H1 (cell line): ENCODE results near the gene SEZ6L. TPM values are rescaled to one million over a fixed set of nuclear protein-coding genes. Genes with fewer than 3 reads are reported as not detected.

Experiments
- CTCF ChIA-PET: fragments of 300-600 bp; sonication (Branson Sonifier 250); formaldehyde crosslinking; loops from one replicate; lab custom pipeline; 2021; ENCODE audit not compliant: partially characterized antibody; lab: Charles Lee
- POLR2A ChIA-PET: fragments of 300-600 bp; sonication (Branson Sonifier 250); formaldehyde crosslinking; loops from one replicate; lab custom pipeline; 2021; ENCODE audit warnings: inconsistent platforms; ENCODE audit not compliant: partially characterized antibody; lab: Charles Lee
- DNase-seq, 2 experiments: peaks; one replicate each; pipeline versions ENCODE4 v3.0.0 to v3.0.0-alpha.2; 2010 to 2022; ENCODE audit warnings: low spot score in 2 of 2, low read depth in 1 of 2, mixed read lengths in 1 of 2
- FAIRE-seq: peaks from 2 replicates; lab custom pipeline; 2011; peaks lifted over from hg19 to GRCh38; lab: Jason Lieb, UNC
- H2AFZ ChIP-seq: 2 replicates; pipeline ENCODE4 v1.8.1; 2012; ENCODE audit warnings: low read length, inconsistent platforms
- H2AK5ac ChIP-seq: 2 replicates; pipeline ENCODE4 v1.6.1; 2013; ENCODE audit warnings: low read depth, low read length
- H2BK120ac ChIP-seq: replicated peaks from 2 replicates; pipeline ENCODE3; 2013; ENCODE audit warnings: low read depth, low read length, inconsistent platforms
- H2BK12ac ChIP-seq: 2 replicates; pipeline ENCODE4 v1.6.1; 2013; ENCODE audit warnings: low read depth, low read length
- H2BK15ac ChIP-seq: 2 replicates; pipeline ENCODE4 v1.6.1; 2013; ENCODE audit warnings: low read length
- H2BK20ac ChIP-seq: 2 replicates; pipeline ENCODE4 v1.6.1; 2013; ENCODE audit warnings: low read length
- H2BK5ac ChIP-seq: 2 replicates; pipeline ENCODE4 v1.6.1; 2013; ENCODE audit warnings: low read depth, low read length
- H3K14ac ChIP-seq: 2 replicates; pipeline ENCODE4 v1.6.1; 2013; ENCODE audit warnings: inconsistent platforms; ENCODE audit not compliant: insufficient read length
- H3K18ac ChIP-seq: 2 replicates; pipeline ENCODE4 v1.6.1; 2013; ENCODE audit warnings: low read length; ENCODE audit errors: extremely low read depth
- H3K23ac ChIP-seq: 2 replicates; pipeline ENCODE4 v1.6.1; 2013; ENCODE audit warnings: inconsistent platforms; ENCODE audit not compliant: insufficient read length
- H3K23me2 ChIP-seq: 2 replicates; pipeline ENCODE4 v1.6.1; 2013; ENCODE audit warnings: low read depth, low read length
- H3K27ac ChIP-seq: 2 replicates; pipeline ENCODE4 v1.6.1; 2011; ENCODE audit warnings: low read depth, low read length, inconsistent platforms
- H3K27me3 ChIP-seq, 4 experiments: replicated peaks in 1 of 4; 1 replicate in 1 of 4; 2 replicates in 3 of 4; pipeline versions ENCODE4 v1.6.1 to v1.8.1; 2011 to 2013; ENCODE audit warnings: low read length in 3 of 4, mild to moderate bottlenecking in 3 of 4, inconsistent platforms in 2 of 4, mixed read lengths in 2 of 4, moderate library complexity in 1 of 4; ENCODE audit not compliant: control insufficient read depth in 3 of 4, insufficient read depth in 3 of 4; ENCODE audit errors: extremely low read depth in 1 of 4
- H3K36me3 ChIP-seq, 4 experiments: 2 replicates each; pipeline versions ENCODE4 v1.6.1 to v1.8.1; 2011 to 2013; ENCODE audit warnings: mild to moderate bottlenecking in 4 of 4, low read length in 3 of 4, moderate library complexity in 2 of 4, control low read depth in 1 of 4, inconsistent platforms in 1 of 4; ENCODE audit not compliant: insufficient read depth in 4 of 4, control insufficient read depth in 2 of 4
- H3K4ac ChIP-seq: replicated peaks from 2 replicates; pipeline ENCODE3; 2013; ENCODE audit warnings: low read length, low read depth, mixed read lengths, inconsistent platforms; ENCODE audit not compliant: insufficient read length
- H3K4me1 ChIP-seq, 4 experiments: replicated peaks in 1 of 4; 1 replicate in 1 of 4; 2 replicates in 3 of 4; pipeline versions ENCODE4 v1.6.1 to v1.8.1; 2011 to 2013; ENCODE audit warnings: low read length in 3 of 4, inconsistent platforms in 2 of 4, mixed read lengths in 1 of 4; ENCODE audit not compliant: insufficient read depth in 4 of 4, control insufficient read depth in 3 of 4
- H3K4me2 ChIP-seq, 2 experiments: 2 replicates each; pipeline versions ENCODE4 v1.6.1 to v1.8.1; 2011 to 2013; ENCODE audit warnings: low read depth in 2 of 2, low read length in 2 of 2, control low read depth in 1 of 2, inconsistent platforms in 1 of 2, mild to moderate bottlenecking in 1 of 2; ENCODE audit not compliant: insufficient read depth in 1 of 2
- H3K4me3 ChIP-seq, 4 experiments: fragments of 200-600, 300-600 bp in 1 of 4; sonication (generic), shearing (Covaris generic), sonication (Bioruptor Twin) in 1 of 4; 2 replicates each; pipeline versions ENCODE4 v1.5.1 to v1.8.1; 2011 to 2016; ENCODE audit warnings: low read length in 4 of 4, low read depth in 3 of 4, control low read depth in 2 of 4, inconsistent platforms in 2 of 4, mild to moderate bottlenecking in 2 of 4, mixed read lengths in 1 of 4, moderate library complexity in 1 of 4; ENCODE audit not compliant: insufficient read depth in 2 of 4; ENCODE audit errors: extremely low read depth in 1 of 4
- H3K56ac ChIP-seq: replicated peaks from 2 replicates; pipeline ENCODE3; 2013; ENCODE audit warnings: low read depth, mild to moderate bottlenecking, mixed read lengths, low read length, inconsistent platforms; ENCODE audit not compliant: insufficient read length
- H3K79me1 ChIP-seq: 2 replicates; pipeline ENCODE4 v1.6.1; 2013; ENCODE audit warnings: low read depth, low read length, control low read depth
- H3K79me2 ChIP-seq, 2 experiments: 2 replicates each; pipeline versions ENCODE4 v1.6.1 to v1.8.1; 2012 to 2013; ENCODE audit warnings: low read length in 2 of 2, mild to moderate bottlenecking in 2 of 2, inconsistent platforms in 1 of 2; ENCODE audit not compliant: insufficient read depth in 2 of 2, control insufficient read depth in 1 of 2
- H3K9ac ChIP-seq, 4 experiments: replicated peaks in 1 of 4; 1 replicate in 1 of 4; 2 replicates in 3 of 4; pipeline versions ENCODE4 v1.6.1 to v1.8.1; 2011 to 2013; ENCODE audit warnings: low read depth in 3 of 4, low read length in 3 of 4, control low read depth in 2 of 4, mild to moderate bottlenecking in 2 of 4, moderate library complexity in 2 of 4, inconsistent platforms in 1 of 4; ENCODE audit errors: extremely low read depth in 1 of 4
- H3K9me3 ChIP-seq, 2 experiments: 2 replicates each; pipeline versions ENCODE4 v1.6.1 to v1.8.1; 2012 to 2013; ENCODE audit warnings: mild to moderate bottlenecking in 2 of 2, moderate library complexity in 2 of 2, control low read depth in 1 of 2, inconsistent platforms in 1 of 2, low read depth in 1 of 2, low read length in 1 of 2, mixed read lengths in 1 of 2; ENCODE audit not compliant: insufficient read depth in 2 of 2
- H4K20me1 ChIP-seq, 2 experiments: replicated peaks in 1 of 2; 2 replicates each; pipeline versions ENCODE3 to v1.8.1; 2011 to 2013; ENCODE audit warnings: inconsistent platforms in 2 of 2, low read length in 2 of 2, mild to moderate bottlenecking in 1 of 2; ENCODE audit not compliant: insufficient read depth in 2 of 2, control insufficient read depth in 1 of 2
- H4K5ac ChIP-seq: 2 replicates; pipeline ENCODE4 v1.6.1; 2013; ENCODE audit warnings: low read length, low read depth, mixed read lengths, inconsistent platforms; ENCODE audit not compliant: insufficient read length
- H4K8ac ChIP-seq: 2 replicates; pipeline ENCODE4 v1.8.0; 2013; ENCODE audit warnings: mild to moderate bottlenecking, moderate library complexity, low read length, inconsistent platforms; ENCODE audit not compliant: insufficient read depth; ENCODE audit errors: extremely low read depth
- H4K91ac ChIP-seq: replicated peaks from 2 replicates; pipeline ENCODE3; 2013; ENCODE audit warnings: low read length, mixed read lengths, inconsistent platforms; ENCODE audit not compliant: insufficient read length
- CHD2 ChIP-seq: IDR thresholded peaks from 2 replicates; pipeline ENCODE4 v1.6.1; 2012; ENCODE audit warnings: low read length, improper control_type of control experiment
- YY1 ChIP-seq: IDR thresholded peaks from 2 replicates; pipeline ENCODE4 v1.6.1; 2011; ENCODE audit warnings: low read depth, mild to moderate bottlenecking, low read length
- WGBS, 2 experiments: shearing (Covaris generic) in 1 of 2; methylation state at CpG; one replicate each; pipeline versions ENCODE4 v1.1.6 to v1.1.7; 2013 to 2015; ENCODE audit warnings: low lambda C conversion rate in 2 of 2, mixed read lengths in 2 of 2, inconsistent platforms in 1 of 2, low coverage in 1 of 2, missing lambda C conversion rate in 1 of 2; ENCODE audit not compliant: insufficient replicate concordance in 2 of 2, insufficient coverage in 1 of 2, insufficient read length in 1 of 2; ENCODE audit errors: extremely low coverage in 1 of 2, missing lambda C conversion rate in 1 of 2; 5-methylcytosine and 5-hydroxymethylcytosine counted together
- polyA plus RNA-seq, 7 experiments: library from polyadenylated mRNA; depleted of rRNA in 3 of 7; stranded (reverse) in 5 of 7; unstranded in 2 of 7; fragments of >200 nt in 5 of 7; fragments of 200-250 nt in 2 of 7; gene quantifications; 1 replicate in 5 of 7; 2 replicates in 1 of 7; 4 replicates in 1 of 7; pipeline versions ENCODE4 v1.2.1 to v1.2.3, GENCODE V29; 2011 to 2013; ENCODE audit warnings: missing spikeins in 2 of 7, mixed read lengths in 2 of 7
- total RNA-seq: library from RNA; stranded (reverse); fragmentation: NEBNext Ultra II Directional; extraction: Animal tissue kit (Norgen Biotek cat#: 25700); gene quantifications from 2 replicates; pipeline ENCODE4 v1.2.1, GENCODE V29; 2021

Gene SEZ6L
- total and polyA plus RNA-seq, 2 of the 8 experiments (the other 6 are each of a cell fraction or from before 2014, with no cell fraction given): 0.06 to 0.33 TPM

DNA sequence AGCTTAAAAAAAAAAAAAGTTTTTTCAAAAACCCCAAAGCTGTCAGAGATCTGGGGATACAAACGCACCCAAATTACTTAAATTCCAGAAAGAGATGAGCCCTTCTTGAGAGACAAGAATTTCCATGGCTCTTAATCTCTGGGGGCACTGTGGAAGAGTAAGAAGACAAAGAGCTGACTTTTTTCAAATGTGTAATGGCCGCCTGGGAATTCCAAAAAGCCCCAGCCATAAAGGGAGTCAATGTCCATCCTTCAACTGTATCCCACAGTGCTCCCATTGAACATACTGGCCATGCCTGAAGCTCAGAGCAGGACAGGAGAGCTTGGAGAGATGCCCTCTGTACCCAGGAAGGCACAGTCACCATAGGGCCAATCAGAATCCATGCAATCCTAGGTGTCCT, 222.4 kb downstream of the SEZ6L start:
- Histone ChIP-seq H3K79me2 (no peaks in the 10 kb centered on the region), H3K14ac (no peak overlapping the region), H3K27me3 (no peaks in the 10 kb centered on the region), H2AFZ (no peak overlapping the region), H3K4me1 (no peaks in the 10 kb centered on the region), H3K9ac (no peak overlapping the region), H4K5ac (no peak overlapping the region), H3K79me1 (no peaks in the 10 kb centered on the region), H3K4me3 (no peak overlapping the region), H2BK120ac (no peak overlapping the region), H2BK15ac (no peak overlapping the region), H3K36me3 (no peaks in the 10 kb centered on the region), H3K9me3 (no peaks in the 10 kb centered on the region), H3K27ac (no peak overlapping the region), H2AK5ac (no peak overlapping the region), H3K18ac (no peak overlapping the region), H2BK20ac (no peak overlapping the region), H2BK12ac (no peak overlapping the region), H4K20me1 (no peaks in the 10 kb centered on the region), H3K56ac (no peak overlapping the region), H4K91ac (no peak overlapping the region), H2BK5ac (no peak overlapping the region), H3K23me2 (no peaks in the 10 kb centered on the region), H3K4ac (no peak overlapping the region), H3K23ac (no peak overlapping the region), H4K8ac (no peak overlapping the region; the same call in 1 of the 2 replicates), H3K4me2 (no peak overlapping the region)
- ChIA-PET POLR2A (interaction anchor here (1.1 kb wide), 1 partner anchor 90 kb away, joined by 3 read pairs; no protein-coding TSS in a partner anchor), CTCF (interaction anchor here (1.1 to 9.3 kb wide), 8 partner anchors 9 to 100 kb away, joined by 3 to 98 read pairs (median 4); no protein-coding TSS in a partner anchor)
- 82% methylated on average over 2 of the region's 2 CpGs; no CpG with 5 or more reads in 1 of the 2 experiments for WGBS, 2 experiments
- peak; percentile 58; the same call in 1 of the 2 replicates for TF ChIP-seq YY1
- no peak for TF ChIP-seq CHD2
- FAIRE-seq (no peak), DNase-seq (no peak)
